Endothelial cell of umbilical vein (primary cell): ENCODE measurements around the gene FGF9. TPM values are rescaled to one million over a fixed set of nuclear protein-coding genes. Genes with fewer than 3 reads are reported as not detected.

ENCODE experiments used
- BruUV-seq: library from RNA; stranded (reverse); fragments of 400-500 nt; replicated peaks from 2 replicates; lab custom pipeline; 2021; lab: Mats Ljungman, UMichigan
- CTCF ChIA-PET: fragments of 300-600, 350-600 bp; sonication (Branson Sonifier 250); formaldehyde crosslinking; loops from one replicate; lab custom pipeline; 2021; ENCODE audit warnings: antibody characterized with exemption, inconsistent platforms; lab: Charles Lee
- POLR2A ChIA-PET: fragments of 300-600, 350-600 bp; sonication (Branson Sonifier 250); formaldehyde crosslinking; loops from one replicate; lab custom pipeline; 2021; ENCODE audit warnings: antibody characterized with exemption, inconsistent platforms; lab: Charles Lee
- DNase-seq: peaks from one replicate; pipeline ENCODE4 v3.0.0-alpha.2; 2011; ENCODE audit warnings: low read depth, low spot score
- FAIRE-seq: peaks from 2 replicates; lab custom pipeline; 2011; peaks lifted over from hg19 to GRCh38; lab: Jason Lieb, UNC
- H2AFZ ChIP-seq: 2 replicates; pipeline ENCODE4 v1.6.0; 2012; ENCODE audit warnings: low read depth, low read length, control low read depth, inconsistent platforms
- H3K27ac ChIP-seq: 2 replicates; pipeline ENCODE4 v1.5.1; 2011; ENCODE audit warnings: low read depth, mild to moderate bottlenecking, control low read depth, low read length, moderate library complexity; ENCODE audit not compliant: insufficient read depth
- H3K27me3 ChIP-seq, 2 experiments: 2 replicates each; pipeline versions ENCODE4 v1.6.0 to v1.6.1; 2011; ENCODE audit warnings: low read length in 2 of 2, mixed read lengths in 1 of 2; ENCODE audit not compliant: control insufficient read depth in 2 of 2, insufficient read depth in 2 of 2
- H3K36me3 ChIP-seq, 2 experiments: 2 replicates in 1 of 2; 3 replicates in 1 of 2; pipeline ENCODE4 v1.5.1; 2011; ENCODE audit warnings: low read length in 2 of 2, mild to moderate bottlenecking in 1 of 2, moderate library complexity in 1 of 2; ENCODE audit not compliant: control insufficient read depth in 2 of 2, insufficient read depth in 2 of 2; ENCODE audit errors: extremely low read depth in 1 of 2
- H3K4me1 ChIP-seq: 3 replicates; pipeline ENCODE4 v1.5.1; 2011; ENCODE audit warnings: mild to moderate bottlenecking, low read length; ENCODE audit not compliant: control insufficient read depth, insufficient read depth; ENCODE audit errors: extremely low read depth
- H3K4me2 ChIP-seq: 2 replicates; pipeline ENCODE4 v1.6.1; 2011; ENCODE audit warnings: low read length, control low read depth, mixed read lengths; ENCODE audit not compliant: insufficient read depth
- H3K4me3 ChIP-seq, 3 experiments: fragments of 200-600 bp in 1 of 3; sonication (generic), shearing (Covaris generic) in 1 of 3; replicated peaks in 1 of 3; 2 replicates each; pipeline ENCODE4 v1.5.1; 2011 to 2016; ENCODE audit warnings: control low read depth in 3 of 3, low read length in 3 of 3, mild to moderate bottlenecking in 2 of 3, inconsistent platforms in 1 of 3, low read depth in 1 of 3, moderate library complexity in 1 of 3; ENCODE audit not compliant: insufficient read depth in 1 of 3
- H3K79me2 ChIP-seq: 2 replicates; pipeline ENCODE4 v1.6.0; 2012; ENCODE audit warnings: low read length, inconsistent platforms; ENCODE audit not compliant: control insufficient read depth, insufficient read depth
- H3K9ac ChIP-seq: replicated peaks from 2 replicates; pipeline ENCODE3; 2011; ENCODE audit warnings: low read length, control low read depth; ENCODE audit not compliant: insufficient read depth; ENCODE audit errors: extremely low read depth
- H3K9me1 ChIP-seq: replicated peaks from 3 replicates; pipeline ENCODE4 v1.6.0; 2011; ENCODE audit warnings: mild to moderate bottlenecking, low read length; ENCODE audit not compliant: control insufficient read depth, insufficient read depth; ENCODE audit errors: extremely low read depth
- H3K9me3 ChIP-seq: replicated peaks from 2 replicates; pipeline ENCODE4 v1.5.1; 2012; ENCODE audit warnings: low read length, inconsistent platforms; ENCODE audit not compliant: control insufficient read depth, insufficient read depth
- H4K20me1 ChIP-seq: replicated peaks from 2 replicates; pipeline ENCODE3; 2011; ENCODE audit warnings: mild to moderate bottlenecking, low read length; ENCODE audit not compliant: control insufficient read depth, insufficient read depth; ENCODE audit errors: extremely low read depth
- CTCF ChIP-seq, 2 donors: IDR thresholded peaks; 1 replicate in 1 of 2; 2 replicates in 1 of 2; pipeline ENCODE4 v1.5.1; 2011; ENCODE audit warnings: low read length in 2 of 2, mild to moderate bottlenecking in 2 of 2, moderate library complexity in 2 of 2, control low read depth in 1 of 2, inconsistent platforms in 1 of 2, low read depth in 1 of 2; ENCODE audit not compliant: insufficient read depth in 1 of 2; ENCODE audit errors: extremely low read depth in 1 of 2
- EZH2 ChIP-seq: IDR thresholded peaks from 2 replicates; pipeline ENCODE4 v1.6.1; 2012; ENCODE audit warnings: borderline replicate concordance, low read depth, mild to moderate bottlenecking, moderate library complexity, low read length, inconsistent platforms; ENCODE audit not compliant: severe bottlenecking
- FOS ChIP-seq: IDR thresholded peaks from 2 replicates; pipeline ENCODE4 v1.6.1; 2011; ENCODE audit warnings: mild to moderate bottlenecking, low read length, moderate library complexity, borderline replicate concordance; ENCODE audit not compliant: insufficient read depth
- MYC ChIP-seq: IDR thresholded peaks from one replicate; pipeline ENCODE4 v1.6.1; 2011; ENCODE audit warnings: mild to moderate bottlenecking, low read depth, low read length
- POLR2A ChIP-seq: IDR thresholded peaks from 2 replicates; pipeline ENCODE4 v1.6.1; 2012; ENCODE audit warnings: low read depth, mild to moderate bottlenecking, control low read depth, low read length
- dilution Hi-C: fragments of 300-500 bp; cut with MboI; formaldehyde crosslinking; loops from one replicate; pipeline ENCODE4 v1.15.0; 2019; ENCODE audit warnings: low sequenced_read_pairs; ENCODE audit not compliant: extremely low pct_ligation_motif_present
- intact Hi-C: fragments of 100-400 bp; cut with micrococcal nuclease; formaldehyde crosslinking; loops from one replicate; pipeline ENCODE4 v1.10.0; 2022
- polyA plus RNA-seq, 4 experiments: library from polyadenylated mRNA; depleted of rRNA in 3 of 4; stranded (reverse) in 3 of 4; unstranded in 1 of 4; fragments of >200 nt; gene quantifications; 2 replicates each; pipeline versions ENCODE4 v1.2.1 to v1.2.3, GENCODE V29; 2011 to 2012; ENCODE audit warnings: missing spikeins in 1 of 4
- total RNA-seq: library from RNA; stranded (reverse); gene quantifications from 2 replicates; pipeline ENCODE4 v1.2.3, GENCODE V29; 2021

Gene FGF9
- total and polyA plus RNA-seq, 2 donors (not counting 3 experiments of a cell fraction or from before 2014, with no cell fraction given) = not detected

- dilution Hi-C loops (no loop called here), intact Hi-C loops (no loop called here)
- Histone ChIP-seq H3K36me3 (no peaks in the 10 kb centered on the region), H3K4me2 (no peak overlapping the region), H2AFZ (no peak overlapping the region), H3K79me2 (no peaks in the 10 kb centered on the region), H3K4me1 (no peaks in the 10 kb centered on the region), H4K20me1 (no peaks in the 10 kb centered on the region), H3K9me1 (no peaks in the 10 kb centered on the region), H3K9ac (no peak overlapping the region), H3K27me3 (peaks cover 0 to 2% of the 10 kb centered on the region in 2 experiments), H3K4me3 (no peak overlapping the region), H3K27ac (no peak overlapping the region), H3K9me3 (no peaks in the 10 kb centered on the region)
- DNase-seq (no peak), FAIRE-seq (no peak)
- POLR2A ChIA-PET = no interaction called here
- TF ChIP-seq MYC (no peak), CTCF (IDR thresholded peaks at IDR 0.05; ENCODE audit: extremely low read depth in 1 of 2, insufficient read depth in 1 of 2, low read depth in 1 of 2, low read length in 2 of 2) (no peak), FOS (no peak), EZH2 (no peak), POLR2A (no peak)
- no TSS peak for BruUV-seq
- CTCF ChIA-PET = no interaction called here
Observed at GRCh38 chr13:21661097-21661909, 9.6 kb upstream of the FGF9 start.
